ENCODE data around the gene CAP2. TPM values are rescaled to one million over a fixed set of nuclear protein-coding genes. Genes with fewer than 3 reads are reported as not detected.

CAP2 gene
- total and polyA plus RNA-seq, 2 experiments from 2014 or later, result 6.7 to 9.1 TPM

DNA sequence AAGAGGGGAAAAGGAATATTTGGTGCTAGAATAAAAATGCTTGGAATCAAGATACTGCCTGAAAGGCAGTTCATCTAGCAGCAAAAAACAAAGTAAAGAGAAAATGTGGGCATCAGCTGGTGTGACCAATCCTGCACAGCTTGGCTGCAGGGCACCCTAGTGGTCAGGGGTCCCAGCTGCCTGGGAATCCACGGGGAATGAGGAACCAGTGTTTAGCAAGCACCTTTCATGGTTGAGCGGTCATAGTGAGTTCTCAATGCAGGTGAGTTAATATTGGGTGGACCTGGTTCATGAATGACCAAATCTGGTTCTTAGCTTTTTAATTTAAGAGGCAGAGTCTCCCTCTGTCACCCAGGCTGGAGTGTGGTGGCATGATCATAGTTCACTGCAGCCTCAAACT, 53.3 kb downstream of the CAP2 start:
- Histone ChIP-seq H3K4me1 (ENCODE audit: insufficient read depth) (no peaks in the 10 kb centered on the region), H3K36me3 (ENCODE audit: insufficient read depth) (no peaks in the 10 kb centered on the region), H3F3A (replicated peaks; ENCODE audit: low read depth) (no peaks in the 10 kb centered on the region), H3K27ac (ENCODE audit: low read depth) (no peak overlapping the region), H3K4me2 (no peak overlapping the region), H3K9me2 (ENCODE audit: insufficient read depth) (no peaks in the 10 kb centered on the region), H4K20me1 (replicated peaks; ENCODE audit: insufficient read depth) (no peaks in the 10 kb centered on the region), H2AFZ (no peak overlapping the region), H3K27me3 (ENCODE audit: insufficient read depth) (no peaks in the 10 kb centered on the region), H3K4me3 (no peak overlapping the region), H3K79me2 (replicated peaks; ENCODE audit: insufficient read depth) (no peaks in the 10 kb centered on the region)
- DNase-seq (ENCODE audit: low spot score) (peak; percentile 32), ATAC-seq (peak; percentile 59)
- Mint-ChIP-seq H3K36me3 (ENCODE audit: low read depth) (no peaks in the 10 kb centered on the region), H3K4me3 (no peak overlapping the region), H3K27me3 (ENCODE audit: insufficient read depth, low read depth, poor library complexity) (no peaks in the 10 kb centered on the region), H3K27ac (no peak overlapping the region), H3K9me3 (no peaks in the 10 kb centered on the region), H3K4me1 (no peaks in the 10 kb centered on the region)
- TF ChIP-seq EZH2phosphoT487 (IDR thresholded peaks at IDR 0.05; ENCODE audit: unreplicated experiment), result no peak
- TF ChIP-seq, protein P1, sequence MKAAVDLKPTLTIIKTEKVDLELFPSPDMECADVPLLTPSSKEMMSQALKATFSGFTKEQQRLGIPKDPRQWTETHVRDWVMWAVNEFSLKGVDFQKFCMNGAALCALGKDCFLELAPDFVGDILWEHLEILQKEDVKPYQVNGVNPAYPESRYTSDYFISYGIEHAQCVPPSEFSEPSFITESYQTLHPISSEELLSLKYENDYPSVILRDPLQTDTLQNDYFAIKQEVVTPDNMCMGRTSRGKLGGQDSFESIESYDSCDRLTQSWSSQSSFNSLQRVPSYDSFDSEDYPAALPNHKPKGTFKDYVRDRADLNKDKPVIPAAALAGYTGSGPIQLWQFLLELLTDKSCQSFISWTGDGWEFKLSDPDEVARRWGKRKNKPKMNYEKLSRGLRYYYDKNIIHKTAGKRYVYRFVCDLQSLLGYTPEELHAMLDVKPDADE (IDR thresholded peaks at IDR 0.05), result no peak
- no peak for TF ChIP-seq JUNB (IDR thresholded peaks at IDR 0.05; ENCODE audit: unreplicated experiment)
- no peak for TF ChIP-seq NANOG (IDR thresholded peaks at IDR 0.05; ENCODE audit: borderline replicate concordance)
- no peak for TF ChIP-seq CREB1 (CRISPR knock-in tag; IDR thresholded peaks at IDR 0.05; ENCODE audit: low read depth)
- no peak for TF ChIP-seq STAT1 (IDR thresholded peaks at IDR 0.05; ENCODE audit: unreplicated experiment)
- no peak for TF ChIP-seq ZNF331 (CRISPR knock-in tag; IDR thresholded peaks at IDR 0.05; ENCODE audit: low read depth)
- no peak for TF ChIP-seq POLR2AphosphoS5 (IDR thresholded peaks at IDR 0.05; ENCODE audit: low read depth)
- TF ChIP-seq REST (IDR thresholded peaks at IDR 0.05; ENCODE audit: unreplicated experiment), result no peak
- no peak for TF ChIP-seq ZNF114 (CRISPR knock-in tag; IDR thresholded peaks at IDR 0.05)
- no peak; a peak in 1 of 4 replicates for TF ChIP-seq CTCF (conservative IDR thresholded peaks at IDR 0.05; ENCODE audit: low read depth in 2 of 2)
- TF ChIP-seq, protein P2, sequence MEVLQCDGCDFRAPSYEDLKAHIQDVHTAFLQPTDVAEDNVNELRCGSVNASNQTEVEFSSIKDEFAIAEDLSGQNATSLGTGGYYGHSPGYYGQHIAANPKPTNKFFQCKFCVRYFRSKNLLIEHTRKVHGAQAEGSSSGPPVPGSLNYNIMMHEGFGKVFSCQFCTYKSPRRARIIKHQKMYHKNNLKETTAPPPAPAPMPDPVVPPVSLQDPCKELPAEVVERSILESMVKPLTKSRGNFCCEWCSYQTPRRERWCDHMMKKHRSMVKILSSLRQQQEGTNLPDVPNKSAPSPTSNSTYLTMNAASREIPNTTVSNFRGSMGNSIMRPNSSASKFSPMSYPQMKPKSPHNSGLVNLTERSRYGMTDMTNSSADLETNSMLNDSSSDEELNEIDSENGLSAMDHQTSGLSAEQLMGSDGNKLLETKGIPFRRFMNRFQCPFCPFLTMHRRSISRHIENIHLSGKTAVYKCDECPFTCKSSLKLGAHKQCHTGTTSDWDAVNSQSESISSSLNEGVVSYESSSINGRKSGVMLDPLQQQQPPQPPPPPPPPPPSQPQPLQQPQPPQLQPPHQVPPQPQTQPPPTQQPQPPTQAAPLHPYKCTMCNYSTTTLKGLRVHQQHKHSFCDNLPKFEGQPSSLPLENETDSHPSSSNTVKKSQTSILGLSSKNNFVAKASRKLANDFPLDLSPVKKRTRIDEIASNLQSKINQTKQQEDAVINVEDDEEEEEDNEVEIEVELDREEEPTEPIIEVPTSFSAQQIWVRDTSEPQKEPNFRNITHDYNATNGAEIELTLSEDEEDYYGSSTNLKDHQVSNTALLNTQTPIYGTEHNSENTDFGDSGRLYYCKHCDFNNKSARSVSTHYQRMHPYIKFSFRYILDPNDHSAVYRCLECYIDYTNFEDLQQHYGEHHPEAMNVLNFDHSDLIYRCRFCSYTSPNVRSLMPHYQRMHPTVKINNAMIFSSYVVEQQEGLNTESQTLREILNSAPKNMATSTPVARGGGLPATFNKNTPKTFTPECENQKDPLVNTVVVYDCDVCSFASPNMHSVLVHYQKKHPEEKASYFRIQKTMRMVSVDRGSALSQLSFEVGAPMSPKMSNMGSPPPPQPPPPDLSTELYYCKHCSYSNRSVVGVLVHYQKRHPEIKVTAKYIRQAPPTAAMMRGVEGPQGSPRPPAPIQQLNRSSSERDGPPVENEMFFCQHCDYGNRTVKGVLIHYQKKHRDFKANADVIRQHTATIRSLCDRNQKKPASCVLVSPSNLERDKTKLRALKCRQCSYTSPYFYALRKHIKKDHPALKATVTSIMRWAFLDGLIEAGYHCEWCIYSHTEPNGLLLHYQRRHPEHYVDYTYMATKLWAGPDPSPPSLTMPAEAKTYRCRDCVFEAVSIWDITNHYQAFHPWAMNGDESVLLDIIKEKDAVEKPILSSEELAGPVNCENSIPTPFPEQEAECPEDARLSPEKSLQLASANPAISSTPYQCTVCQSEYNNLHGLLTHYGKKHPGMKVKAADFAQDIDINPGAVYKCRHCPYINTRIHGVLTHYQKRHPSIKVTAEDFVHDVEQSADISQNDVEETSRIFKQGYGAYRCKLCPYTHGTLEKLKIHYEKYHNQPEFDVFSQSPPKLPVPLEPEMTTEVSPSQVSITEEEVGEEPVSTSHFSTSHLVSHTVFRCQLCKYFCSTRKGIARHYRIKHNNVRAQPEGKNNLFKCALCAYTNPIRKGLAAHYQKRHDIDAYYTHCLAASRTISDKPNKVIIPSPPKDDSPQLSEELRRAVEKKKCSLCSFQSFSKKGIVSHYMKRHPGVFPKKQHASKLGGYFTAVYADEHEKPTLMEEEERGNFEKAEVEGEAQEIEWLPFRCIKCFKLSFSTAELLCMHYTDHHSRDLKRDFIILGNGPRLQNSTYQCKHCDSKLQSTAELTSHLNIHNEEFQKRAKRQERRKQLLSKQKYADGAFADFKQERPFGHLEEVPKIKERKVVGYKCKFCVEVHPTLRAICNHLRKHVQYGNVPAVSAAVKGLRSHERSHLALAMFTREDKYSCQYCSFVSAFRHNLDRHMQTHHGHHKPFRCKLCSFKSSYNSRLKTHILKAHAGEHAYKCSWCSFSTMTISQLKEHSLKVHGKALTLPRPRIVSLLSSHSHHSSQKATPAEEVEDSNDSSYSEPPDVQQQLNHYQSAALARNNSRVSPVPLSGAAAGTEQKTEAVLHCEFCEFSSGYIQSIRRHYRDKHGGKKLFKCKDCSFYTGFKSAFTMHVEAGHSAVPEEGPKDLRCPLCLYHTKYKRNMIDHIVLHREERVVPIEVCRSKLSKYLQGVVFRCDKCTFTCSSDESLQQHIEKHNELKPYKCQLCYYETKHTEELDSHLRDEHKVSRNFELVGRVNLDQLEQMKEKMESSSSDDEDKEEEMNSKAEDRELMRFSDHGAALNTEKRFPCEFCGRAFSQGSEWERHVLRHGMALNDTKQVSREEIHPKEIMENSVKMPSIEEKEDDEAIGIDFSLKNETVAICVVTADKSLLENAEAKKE (CRISPR knock-in tag; IDR thresholded peaks at IDR 0.05), result no peak

All from GM23338 (cell line).